Panc1 (cell line): Measurements from ENCODE around the gene ZNF783. TPM values are rescaled to one million over a fixed set of nuclear protein-coding genes. Genes with fewer than 3 reads are reported as not detected.

Source experiments
- ATAC-seq: fragments of 200-7000 bp; cut with Tn5 transposase; 2 replicates; pipeline ENCODE4 v1.9.1; 2020; ENCODE audit warnings: mild to moderate bottlenecking, moderate library complexity
- BruUV-seq: library from RNA; stranded (reverse); fragments of 400-500 nt; replicated peaks from 2 replicates; lab custom pipeline; 2021; lab: Mats Ljungman, UMichigan
- CTCF ChIA-PET: fragments of 300-600 bp; sonication (Branson Sonifier 250); formaldehyde crosslinking; loops from one replicate; lab custom pipeline; 2022; ENCODE audit warnings: antibody characterized with exemption; lab: Charles Lee
- POLR2A ChIA-PET: fragments of 300-600 bp; sonication (Branson Sonifier 250); formaldehyde crosslinking; loops from one replicate; lab custom pipeline; 2022; ENCODE audit warnings: antibody characterized with exemption; lab: Charles Lee
- DNase-seq: peaks from one replicate; pipeline ENCODE4 v3.0.0-alpha.2; 2010; ENCODE audit warnings: low read depth, low spot score
- H3K27ac ChIP-seq: 2 replicates; pipeline ENCODE4 v1.5.1; 2011; ENCODE audit warnings: mild to moderate bottlenecking, low read length, inconsistent platforms
- H3K27me3 ChIP-seq: fragments of 200-500 bp; sonication (Bioruptor generic); 2 replicates; pipeline ENCODE4 v1.6.0; 2014; ENCODE audit warnings: low read length, inconsistent platforms; ENCODE audit not compliant: control insufficient read depth, insufficient read depth
- H3K36me3 ChIP-seq: fragments of 200-500 bp; sonication (Bioruptor generic); 2 replicates; pipeline ENCODE4 v1.5.1; 2014; ENCODE audit warnings: inconsistent platforms, mild to moderate bottlenecking, low read length, moderate library complexity; ENCODE audit not compliant: control insufficient read depth, insufficient read depth
- H3K4me1 ChIP-seq: 2 replicates; pipeline ENCODE4 v1.5.1; 2011; ENCODE audit warnings: inconsistent platforms, mild to moderate bottlenecking, low read length, moderate library complexity; ENCODE audit not compliant: control insufficient read depth, insufficient read depth
- H3K4me3 ChIP-seq, 2 experiments: 2 replicates each; pipeline ENCODE4 v1.5.1; 2011 to 2012; ENCODE audit warnings: low read depth in 2 of 2, low read length in 2 of 2, mild to moderate bottlenecking in 2 of 2, inconsistent platforms in 1 of 2, moderate library complexity in 1 of 2
- H3K9me3 ChIP-seq: fragments of 200-500 bp; sonication (Bioruptor generic); 2 replicates; pipeline ENCODE4 v1.5.1; 2014; ENCODE audit warnings: low read depth, mild to moderate bottlenecking, inconsistent platforms, low read length, moderate library complexity; ENCODE audit not compliant: control insufficient read depth, insufficient read depth
- CTCF ChIP-seq: fragments of 450-650 bp; IDR thresholded peaks from 2 replicates; pipeline ENCODE4 v1.5.1; 2017; ENCODE audit warnings: mild to moderate bottlenecking
- POLR2AphosphoS5 ChIP-seq: IDR thresholded peaks from 2 replicates; pipeline ENCODE4 v1.6.1; 2012; ENCODE audit warnings: mild to moderate bottlenecking, low read depth, low read length, moderate library complexity
- SIN3A ChIP-seq: IDR thresholded peaks from 2 replicates; pipeline ENCODE4 v1.6.1; 2012; ENCODE audit warnings: low read depth, mild to moderate bottlenecking, low read length, moderate library complexity, borderline replicate concordance; ENCODE audit not compliant: insufficient read depth
- TCF7L2 ChIP-seq: IDR thresholded peaks from 2 replicates; pipeline ENCODE4 v1.6.1; 2011; ENCODE audit warnings: mild to moderate bottlenecking, low read depth, low read length, inconsistent platforms
- in situ Hi-C: cut with HindIII; loops from 2 replicates; pipeline ENCODE4 v1.10.0; 2016; ENCODE audit warnings: low sequenced_read_pairs, low pct_unique_long_range_greater_than_20kb
- intact Hi-C: fragments of 100-400 bp; cut with micrococcal nuclease; formaldehyde crosslinking; loops from one replicate; pipeline ENCODE4 v1.10.0; 2022; ENCODE audit not compliant: unreplicated experiment
- total RNA-seq: library from RNA; stranded (reverse); gene quantifications from one replicate; pipeline ENCODE4 v1.2.1, GENCODE V29; 2021; ENCODE audit not compliant: unreplicated experiment
- TF ChIP-seq, protein P1 (sequence below), 2 experiments: IDR thresholded peaks; 2 replicates each; pipeline ENCODE4 v1.6.1; 2011 to 2012; ENCODE audit warnings: low read depth in 2 of 2, control low read depth in 1 of 2, low read length in 1 of 2, mild to moderate bottlenecking in 1 of 2, moderate library complexity in 1 of 2; ENCODE audit not compliant: insufficient read depth in 1 of 2

The ZNF783 gene
- total RNA-seq, 1 experiment from 2014 or later = 16.6 TPM

GRCh38 chr7:149300620-149301285, 38.8 kb downstream of the ZNF783 start:
- POLR2A ChIA-PET = no interaction called here
- intact Hi-C loops = no loop called here
- in situ Hi-C loops = no loop called here

GRCh38 chr7:149302222-149302621, 40.2 kb downstream of the ZNF783 start:
- Histone ChIP-seq H3K4me1 (no peaks in the 10 kb centered on the region), H3K9me3 (no peaks in the 10 kb centered on the region), H3K27me3 (no peaks in the 10 kb centered on the region), H3K36me3 (no peaks in the 10 kb centered on the region), H3K27ac (no peak overlapping the region), H3K4me3 (no peak overlapping the region)
- POLR2A ChIA-PET = no interaction called here
- TF ChIP-seq SIN3A (no peak), POLR2AphosphoS5 (no peak), CTCF (no peak), TCF7L2 (no peak)
- TF ChIP-seq, protein P1, sequence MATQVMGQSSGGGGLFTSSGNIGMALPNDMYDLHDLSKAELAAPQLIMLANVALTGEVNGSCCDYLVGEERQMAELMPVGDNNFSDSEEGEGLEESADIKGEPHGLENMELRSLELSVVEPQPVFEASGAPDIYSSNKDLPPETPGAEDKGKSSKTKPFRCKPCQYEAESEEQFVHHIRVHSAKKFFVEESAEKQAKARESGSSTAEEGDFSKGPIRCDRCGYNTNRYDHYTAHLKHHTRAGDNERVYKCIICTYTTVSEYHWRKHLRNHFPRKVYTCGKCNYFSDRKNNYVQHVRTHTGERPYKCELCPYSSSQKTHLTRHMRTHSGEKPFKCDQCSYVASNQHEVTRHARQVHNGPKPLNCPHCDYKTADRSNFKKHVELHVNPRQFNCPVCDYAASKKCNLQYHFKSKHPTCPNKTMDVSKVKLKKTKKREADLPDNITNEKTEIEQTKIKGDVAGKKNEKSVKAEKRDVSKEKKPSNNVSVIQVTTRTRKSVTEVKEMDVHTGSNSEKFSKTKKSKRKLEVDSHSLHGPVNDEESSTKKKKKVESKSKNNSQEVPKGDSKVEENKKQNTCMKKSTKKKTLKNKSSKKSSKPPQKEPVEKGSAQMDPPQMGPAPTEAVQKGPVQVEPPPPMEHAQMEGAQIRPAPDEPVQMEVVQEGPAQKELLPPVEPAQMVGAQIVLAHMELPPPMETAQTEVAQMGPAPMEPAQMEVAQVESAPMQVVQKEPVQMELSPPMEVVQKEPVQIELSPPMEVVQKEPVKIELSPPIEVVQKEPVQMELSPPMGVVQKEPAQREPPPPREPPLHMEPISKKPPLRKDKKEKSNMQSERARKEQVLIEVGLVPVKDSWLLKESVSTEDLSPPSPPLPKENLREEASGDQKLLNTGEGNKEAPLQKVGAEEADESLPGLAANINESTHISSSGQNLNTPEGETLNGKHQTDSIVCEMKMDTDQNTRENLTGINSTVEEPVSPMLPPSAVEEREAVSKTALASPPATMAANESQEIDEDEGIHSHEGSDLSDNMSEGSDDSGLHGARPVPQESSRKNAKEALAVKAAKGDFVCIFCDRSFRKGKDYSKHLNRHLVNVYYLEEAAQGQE (IDR thresholded peaks at IDR 0.05; ENCODE audit: insufficient read depth in 1 of 2, low read depth in 2 of 2, low read length in 1 of 2) = no peak
- CTCF ChIA-PET = no interaction called here
- DNase-seq = no peak
- intact Hi-C loops = no loop called here
- no peak for ATAC-seq
- no TSS peak for BruUV-seq
- in situ Hi-C loops = no loop called here

More at GRCh38 chr7:149300620-149301285, 38.8 kb downstream of the ZNF783 start:
- CTCF ChIA-PET = no interaction called here
- no peaks in the 10 kb centered on the region for H3K4me1 ChIP-seq
- TF ChIP-seq SIN3A (no peak), CTCF (no peak), POLR2AphosphoS5 (no peak), TCF7L2 (no peak)
- TF ChIP-seq, protein P1 (IDR thresholded peaks at IDR 0.05; ENCODE audit: insufficient read depth in 1 of 2, low read depth in 2 of 2, low read length in 1 of 2) = no peak
- no TSS peak for BruUV-seq
- H3K9me3 ChIP-seq = no peaks in the 10 kb centered on the region
- no peak overlapping the region for H3K27ac ChIP-seq
- no peaks in the 10 kb centered on the region for H3K27me3 ChIP-seq
- H3K36me3 ChIP-seq = no peaks in the 10 kb centered on the region
- no peak overlapping the region for H3K4me3 ChIP-seq
- DNase-seq = no peak
- no peak for ATAC-seq
